Peyer's patch (tissue), 4 donors: ENCODE results near the gene CYP8B1. TPM values are rescaled to one million over a fixed set of nuclear protein-coding genes. Genes with fewer than 3 reads are reported as not detected.

ENCODE experiments used
- DNase-seq, 3 donors: peaks; one replicate each; pipeline ENCODE4 v3.0.0-alpha.2; 2017 to 2019
- H3K27ac ChIP-seq, 4 donors: fragments of 200-600 bp; sonication (generic); one replicate each; pipeline ENCODE4 v1.5.1; 2016 to 2019
- H3K27me3 ChIP-seq, 2 donors: fragments of 200-600 bp; sonication (generic); one replicate each; pipeline ENCODE4 v1.5.1; 2019
- H3K36me3 ChIP-seq, 3 donors: fragments of 200-600 bp; sonication (generic); one replicate each; pipeline ENCODE4 v1.5.1; 2016 to 2019
- H3K4me1 ChIP-seq, 4 donors: fragments of 200-600 bp; sonication (generic); one replicate each; pipeline ENCODE4 v1.5.1; 2016 to 2019
- H3K4me3 ChIP-seq, 4 donors: fragments of 200-600 bp; sonication (generic); 1 replicate in 3 of 4; 2 replicates in 1 of 4; pipeline ENCODE4 v1.5.1; 2016 to 2019; ENCODE audit warnings: mild to moderate bottlenecking in 1 of 4
- H3K9me3 ChIP-seq, 4 donors: fragments of 200-600 bp; sonication (generic); one replicate each; pipeline ENCODE4 v1.5.1; 2016 to 2019; ENCODE audit warnings: mild to moderate bottlenecking in 1 of 4
- POLR2A ChIP-seq, 2 donors: fragments of 450-650 bp; IDR thresholded peaks; one replicate each; pipeline ENCODE4 v1.5.1; 2017; ENCODE audit warnings: antibody characterized with exemption in 2 of 2, mild to moderate bottlenecking in 2 of 2, moderate library complexity in 2 of 2
- total RNA-seq, 4 donors: library from RNA; depleted of rRNA; stranded (reverse); fragments of >200 nt; gene quantifications; one replicate each; pipeline ENCODE4 v1.1.0, GENCODE V29; 2016
- TF ChIP-seq, protein P1 (sequence below), 6 experiments: fragments of 450-650 bp in 4 of 6; fragments of 200-600 bp in 2 of 6; sonication (generic) in 1 of 6; IDR thresholded peaks; one replicate each; pipeline ENCODE4 v1.5.1; 2017 to 2019; ENCODE audit warnings: antibody characterized with exemption in 6 of 6, mild to moderate bottlenecking in 3 of 6, moderate library complexity in 1 of 6

CYP8B1 gene
- total RNA-seq, 4 donors from 2014 or later, result not detected

DNA sequence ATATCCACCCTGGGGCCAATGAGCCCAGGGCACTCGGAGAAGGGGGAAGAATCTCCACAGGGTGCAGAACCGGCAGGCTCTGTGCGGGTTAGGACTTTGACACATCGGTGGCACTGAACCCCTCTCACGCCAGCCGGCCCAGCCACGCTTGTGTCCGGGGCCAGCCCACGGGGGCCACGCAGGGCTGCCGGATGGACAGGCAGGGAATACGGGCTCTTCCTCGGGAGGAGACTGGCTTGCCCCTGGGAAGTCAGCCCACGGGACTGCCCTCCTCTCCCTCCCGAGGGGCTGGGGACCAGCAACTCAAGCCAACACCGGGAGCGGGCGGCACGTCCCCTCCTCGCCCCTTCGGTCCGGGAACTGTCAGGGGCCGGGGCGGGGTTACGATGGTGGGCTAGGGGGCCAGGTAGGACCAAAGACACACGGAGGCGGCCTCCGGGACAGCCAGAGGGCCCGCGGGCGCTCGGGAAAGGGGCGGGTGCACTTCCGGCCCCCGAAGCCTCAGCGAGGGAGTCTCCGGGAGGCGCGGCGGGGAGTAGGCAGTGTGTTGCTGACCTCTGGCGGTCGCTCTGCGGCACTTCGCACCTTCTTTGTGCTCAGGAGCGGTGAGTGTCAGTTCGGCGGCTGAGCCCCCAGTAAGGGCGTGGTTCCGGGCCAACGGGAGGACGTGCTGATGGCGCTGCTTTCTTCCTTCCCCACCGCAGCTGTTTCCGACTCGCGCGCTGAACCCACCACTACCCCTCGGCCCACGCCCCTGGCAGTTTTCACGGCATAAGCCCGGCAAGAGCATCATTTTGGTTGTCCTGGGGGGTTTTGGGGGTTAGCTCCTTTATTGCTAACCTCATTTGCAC, 5.1 kb upstream of the CYP8B1 start:
- peaks cover 0 to 5% (median 0%) of the 10 kb centered on the region in 4 donors for H3K4me1 ChIP-seq
- peak; percentile 87 to 95 (median 88) for DNase-seq
- H3K36me3 ChIP-seq, result no peaks in the 10 kb centered on the region
- H3K27ac ChIP-seq, result peak overlapping the region; percentile 44 to 71 (median 56)
- no peaks in the 10 kb centered on the region for H3K27me3 ChIP-seq
- TF ChIP-seq, protein P1, sequence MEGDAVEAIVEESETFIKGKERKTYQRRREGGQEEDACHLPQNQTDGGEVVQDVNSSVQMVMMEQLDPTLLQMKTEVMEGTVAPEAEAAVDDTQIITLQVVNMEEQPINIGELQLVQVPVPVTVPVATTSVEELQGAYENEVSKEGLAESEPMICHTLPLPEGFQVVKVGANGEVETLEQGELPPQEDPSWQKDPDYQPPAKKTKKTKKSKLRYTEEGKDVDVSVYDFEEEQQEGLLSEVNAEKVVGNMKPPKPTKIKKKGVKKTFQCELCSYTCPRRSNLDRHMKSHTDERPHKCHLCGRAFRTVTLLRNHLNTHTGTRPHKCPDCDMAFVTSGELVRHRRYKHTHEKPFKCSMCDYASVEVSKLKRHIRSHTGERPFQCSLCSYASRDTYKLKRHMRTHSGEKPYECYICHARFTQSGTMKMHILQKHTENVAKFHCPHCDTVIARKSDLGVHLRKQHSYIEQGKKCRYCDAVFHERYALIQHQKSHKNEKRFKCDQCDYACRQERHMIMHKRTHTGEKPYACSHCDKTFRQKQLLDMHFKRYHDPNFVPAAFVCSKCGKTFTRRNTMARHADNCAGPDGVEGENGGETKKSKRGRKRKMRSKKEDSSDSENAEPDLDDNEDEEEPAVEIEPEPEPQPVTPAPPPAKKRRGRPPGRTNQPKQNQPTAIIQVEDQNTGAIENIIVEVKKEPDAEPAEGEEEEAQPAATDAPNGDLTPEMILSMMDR (IDR thresholded peaks at IDR 0.05), result peak; percentile 75 to 96 (median 91)
- TF ChIP-seq POLR2A (IDR thresholded peaks at IDR 0.05), result peak in 1 of 2 donors; percentile 9
- H3K4me3 ChIP-seq, result peak overlapping the region; percentile 49 to 66 (median 58)
- no peaks in the 10 kb centered on the region for H3K9me3 ChIP-seq

DNA sequence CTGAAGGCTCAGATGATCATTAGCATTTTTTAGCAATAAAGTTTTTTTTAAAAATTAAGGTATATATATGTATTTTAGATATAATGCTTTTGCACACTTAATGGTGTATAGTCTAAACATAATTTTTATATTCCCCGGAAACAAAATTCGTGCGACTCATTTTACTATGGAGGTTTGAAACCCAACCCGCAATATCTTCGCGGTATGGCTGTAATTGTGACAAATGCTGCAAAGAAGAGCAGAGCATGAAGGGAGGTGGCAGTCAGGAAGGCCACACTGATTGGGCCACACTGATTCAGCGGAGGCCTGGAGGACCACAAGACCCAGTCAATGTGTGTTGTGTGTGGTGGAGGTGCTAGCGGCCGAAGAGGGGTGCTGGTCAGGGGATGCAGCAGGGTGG, 4.5 kb upstream of the CYP8B1 start:
- TF ChIP-seq, protein P1 (IDR thresholded peaks at IDR 0.05), result no peak
- TF ChIP-seq POLR2A (IDR thresholded peaks at IDR 0.05), result no peak
- Histone ChIP-seq H3K4me3 (peak overlapping the region; percentile 49 to 66 (median 58)), H3K36me3 (no peaks in the 10 kb centered on the region), H3K9me3 (no peaks in the 10 kb centered on the region), H3K27ac (peak overlapping the region in 2 of 4 donors; percentile 56 to 57), H3K27me3 (no peaks in the 10 kb centered on the region), H3K4me1 (peaks cover 0 to 5% (median 0%) of the 10 kb centered on the region in 4 donors)
- no peak for DNase-seq

DNA sequence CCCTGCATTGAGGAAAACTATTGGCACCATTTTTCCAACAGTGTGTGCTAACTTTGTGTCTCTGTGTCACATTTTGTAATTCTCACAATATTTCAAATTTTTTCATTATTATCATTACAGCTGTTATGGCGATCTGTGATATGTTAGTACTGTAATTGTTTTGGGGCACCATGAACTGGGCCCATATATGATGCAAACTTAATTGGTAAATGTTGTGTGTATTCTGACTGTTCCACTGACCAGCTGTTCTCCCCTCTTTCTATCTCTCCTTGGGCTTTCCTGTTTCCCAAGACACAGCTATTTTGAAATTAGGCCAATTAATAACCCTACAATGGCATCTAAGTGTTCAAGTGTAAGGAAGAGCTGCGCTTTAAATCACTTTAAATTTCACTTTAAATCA, 2.2 kb upstream of the CYP8B1 start:
- peaks cover 0 to 5% (median 0%) of the 10 kb centered on the region in 4 donors for H3K4me1 ChIP-seq
- no peak overlapping the region for H3K27ac ChIP-seq
- DNase-seq, result no peak
- TF ChIP-seq, protein P1 (IDR thresholded peaks at IDR 0.05), result no peak
- TF ChIP-seq POLR2A (IDR thresholded peaks at IDR 0.05), result no peak
- no peaks in the 10 kb centered on the region for H3K36me3 ChIP-seq
- no peak overlapping the region for H3K4me3 ChIP-seq
- H3K9me3 ChIP-seq, result no peaks in the 10 kb centered on the region
- no peaks in the 10 kb centered on the region for H3K27me3 ChIP-seq

DNA sequence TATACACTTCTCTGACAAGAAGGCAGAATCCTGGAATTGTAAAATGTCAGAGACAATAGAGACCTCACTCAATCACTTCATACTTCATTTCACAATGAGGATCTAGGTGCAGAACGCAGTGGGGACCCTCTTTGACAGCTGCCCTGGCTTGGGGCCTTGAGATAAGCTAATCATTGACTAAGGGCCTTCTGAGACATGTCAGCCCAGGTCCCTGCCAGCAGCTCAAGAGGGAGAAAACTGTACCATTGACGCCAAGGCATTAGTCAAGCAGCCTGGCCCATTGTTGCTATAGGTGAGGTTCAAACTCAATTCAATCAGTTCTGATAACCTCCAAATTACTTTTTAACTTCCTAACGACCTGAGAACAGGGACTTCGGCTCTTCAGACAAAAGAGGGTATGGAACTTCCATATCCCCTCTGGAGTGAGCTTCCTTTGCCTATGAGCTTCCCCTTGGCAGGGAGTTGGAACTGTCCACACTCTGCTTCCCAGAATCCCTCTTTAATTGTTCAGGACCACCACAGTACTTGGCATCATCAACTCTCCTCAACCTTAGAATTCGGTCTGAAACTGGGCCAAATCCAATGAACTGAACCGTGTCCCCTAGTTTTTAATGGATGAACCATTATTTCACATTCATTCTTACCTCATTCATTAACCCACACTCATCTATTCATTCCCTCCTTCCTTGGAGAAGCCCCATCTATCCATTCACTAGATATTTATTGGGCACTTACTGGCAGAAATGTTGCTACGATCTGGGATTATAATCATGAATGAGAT, 1.5 kb upstream of the CYP8B1 start:
- H3K4me3 ChIP-seq, result no peak overlapping the region
- no peaks in the 10 kb centered on the region for H3K9me3 ChIP-seq
- DNase-seq, result no peak
- H3K27me3 ChIP-seq, result no peaks in the 10 kb centered on the region
- no peak overlapping the region for H3K27ac ChIP-seq
- no peaks in the 10 kb centered on the region for H3K36me3 ChIP-seq
- peaks cover 0 to 5% (median 0%) of the 10 kb centered on the region in 4 donors for H3K4me1 ChIP-seq
- TF ChIP-seq, protein P1 (IDR thresholded peaks at IDR 0.05), result no peak
- no peak for TF ChIP-seq POLR2A (IDR thresholded peaks at IDR 0.05)

DNA sequence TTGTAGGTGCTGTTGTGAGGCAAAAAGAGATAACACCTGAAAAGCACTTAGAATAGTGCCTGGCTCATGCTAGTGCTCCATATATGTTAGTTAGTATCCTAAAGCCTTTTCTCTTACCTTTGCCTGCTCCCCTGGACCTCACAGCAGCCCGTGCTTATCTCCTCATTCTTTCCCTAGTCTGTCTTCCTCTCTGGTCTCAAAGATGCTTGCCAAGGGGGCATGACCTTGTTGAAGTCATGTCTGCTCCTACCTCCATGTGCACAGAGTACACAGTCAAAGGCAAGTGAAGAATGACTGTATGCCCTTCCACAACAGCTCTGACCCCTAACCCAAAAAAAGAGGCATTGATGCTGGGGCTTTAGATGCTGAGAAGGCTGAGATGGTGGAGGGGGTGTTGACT, 722 bp upstream of the CYP8B1 start:
- H3K4me3 ChIP-seq, result no peak overlapping the region
- H3K9me3 ChIP-seq, result no peaks in the 10 kb centered on the region
- H3K36me3 ChIP-seq, result no peaks in the 10 kb centered on the region
- no peak for DNase-seq
- H3K27ac ChIP-seq, result no peak overlapping the region
- H3K27me3 ChIP-seq, result no peaks in the 10 kb centered on the region
- TF ChIP-seq, protein P1 (IDR thresholded peaks at IDR 0.05), result no peak
- TF ChIP-seq POLR2A (IDR thresholded peaks at IDR 0.05), result no peak
- peaks cover 0 to 4% (median 0%) of the 10 kb centered on the region in 4 donors for H3K4me1 ChIP-seq
